SK-N-SH (cell line): Measurements from ENCODE around the gene ADGRE3. TPM values are rescaled to one million over a fixed set of nuclear protein-coding genes. Genes with fewer than 3 reads are reported as not detected.
A peak's percentile ranks its signal among the peaks of the same experiment; 100 is the strongest.

Experiments
- CTCF ChIA-PET: fragments of 300-600, 350-600 bp; formaldehyde crosslinking; extraction: SDS; loops from one replicate; lab custom pipeline; 2021; lab: Yijun Ruan, JAX
- POLR2A ChIA-PET: fragments of 350-600 bp; sonication (Branson Sonifier 250); formaldehyde crosslinking; extraction: SDS; loops from one replicate; lab custom pipeline; 2020; ENCODE audit warnings: antibody characterized with exemption, inconsistent platforms; lab: Yijun Ruan, JAX
- DNase-seq: peaks from one replicate; pipeline ENCODE4 v3.0.0; 2012
- H2AFZ ChIP-seq: fragments of 200-600 bp; sonication (generic); 2 replicates; pipeline ENCODE4 v1.8.1; 2016; ENCODE audit warnings: antibody characterized with exemption, mild to moderate bottlenecking, low read depth
- H3F3A ChIP-seq: fragments of 200-600 bp; sonication (generic); replicated peaks from 2 replicates; pipeline ENCODE3; 2016; ENCODE audit warnings: antibody characterized with exemption, mild to moderate bottlenecking; ENCODE audit not compliant: insufficient read depth
- H3K27ac ChIP-seq, 2 experiments: fragments of 200-500 bp in 1 of 2; fragments of 200-600 bp in 1 of 2; sonication (Bioruptor generic) in 1 of 2; sonication (generic), shearing (Covaris generic) in 1 of 2; 2 replicates each; pipeline versions ENCODE4 v1.5.1 to v1.6.1; 2014 to 2016; ENCODE audit warnings: low read depth in 2 of 2, inconsistent platforms in 1 of 2, low read length in 1 of 2, mild to moderate bottlenecking in 1 of 2, mixed read lengths in 1 of 2
- H3K27me3 ChIP-seq: fragments of 200-600 bp; sonication (generic), shearing (Covaris generic); 2 replicates; pipeline ENCODE4 v1.6.1; 2016; ENCODE audit warnings: mixed run types; ENCODE audit not compliant: insufficient read depth
- H3K36me3 ChIP-seq, 2 experiments: fragments of 200-500 bp in 1 of 2; fragments of 200-600 bp in 1 of 2; sonication (Bioruptor generic) in 1 of 2; sonication (generic) in 1 of 2; replicated peaks in 1 of 2; 2 replicates each; pipeline versions ENCODE3 to v1.5.1; 2014 to 2016; ENCODE audit warnings: low read length in 1 of 2, mild to moderate bottlenecking in 1 of 2; ENCODE audit not compliant: insufficient read depth in 2 of 2, control insufficient read depth in 1 of 2
- H3K4me1 ChIP-seq, 2 experiments: fragments of 200-500 bp in 1 of 2; fragments of 200-600 bp in 1 of 2; sonication (Bioruptor generic) in 1 of 2; sonication (generic), shearing (Covaris generic) in 1 of 2; 2 replicates each; pipeline versions ENCODE4 v1.5.1 to v1.6.1; 2014 to 2016; ENCODE audit warnings: low read depth in 1 of 2, low read length in 1 of 2, mixed run types in 1 of 2; ENCODE audit not compliant: insufficient read depth in 2 of 2, control insufficient read depth in 1 of 2
- H3K4me2 ChIP-seq: fragments of 200-600 bp; sonication (generic), shearing (Covaris generic); 2 replicates; pipeline ENCODE4 v1.6.1; 2017; ENCODE audit warnings: mixed run types
- H3K4me3 ChIP-seq, 2 experiments: fragments of 200-500 bp in 1 of 2; fragments of 200-600 bp in 1 of 2; sonication (Bioruptor generic) in 1 of 2; sonication (generic), shearing (Covaris generic) in 1 of 2; 2 replicates each; pipeline versions ENCODE4 v1.5.1 to v1.8.1; 2014 to 2016; ENCODE audit warnings: low read depth in 2 of 2, inconsistent platforms in 1 of 2, low read length in 1 of 2, mild to moderate bottlenecking in 1 of 2, mixed read lengths in 1 of 2, moderate library complexity in 1 of 2
- H3K79me2 ChIP-seq: fragments of 200-600 bp; sonication (generic); 2 replicates; pipeline ENCODE4 v1.8.1; 2017; ENCODE audit warnings: mild to moderate bottlenecking; ENCODE audit not compliant: insufficient read depth
- H3K9ac ChIP-seq: fragments of 200-600 bp; sonication (generic); 2 replicates; pipeline ENCODE4 v1.6.1; 2017; ENCODE audit warnings: mixed run types
- H3K9me2 ChIP-seq: fragments of 200-600 bp; sonication (generic); 2 replicates; pipeline ENCODE4 v1.6.1; 2017; ENCODE audit warnings: mixed run types
- H3K9me3 ChIP-seq: fragments of 200-600 bp; sonication (generic); 2 replicates; pipeline ENCODE4 v1.6.1; 2017; ENCODE audit warnings: mixed run types, mild to moderate bottlenecking, moderate library complexity
- H4K20me1 ChIP-seq: fragments of 200-600 bp; sonication (generic); 2 replicates; pipeline ENCODE4 v1.6.1; 2017; ENCODE audit warnings: mild to moderate bottlenecking, mixed run types; ENCODE audit not compliant: insufficient read depth
- CTCF ChIP-seq: fragments of 200-600 bp; sonication (generic); IDR thresholded peaks from 2 replicates; pipeline ENCODE4 v1.6.1; 2017; ENCODE audit warnings: antibody characterized with exemption, mild to moderate bottlenecking, moderate library complexity
- ELF1 ChIP-seq: IDR thresholded peaks from 2 replicates; pipeline ENCODE4 v1.4.0; 2012
- FOSL2 ChIP-seq: IDR thresholded peaks from 2 replicates; pipeline ENCODE4 v1.4.0; 2012; ENCODE audit warnings: low read depth, mild to moderate bottlenecking, moderate library complexity, borderline replicate concordance
- FOXM1 ChIP-seq: IDR thresholded peaks from 2 replicates; pipeline ENCODE4 v1.4.0; 2012; ENCODE audit warnings: low read depth, mild to moderate bottlenecking
- IRF3 ChIP-seq: fragments of 150-350 bp; IDR thresholded peaks from 2 replicates; pipeline ENCODE4 v1.6.1; 2016; ENCODE audit warnings: mild to moderate bottlenecking, low read depth, low read length
- POLR2AphosphoS5 ChIP-seq: IDR thresholded peaks from 2 replicates; pipeline ENCODE4 v1.6.1; 2012; ENCODE audit warnings: low read depth, low read length
- RAD21 ChIP-seq: IDR thresholded peaks from 2 replicates; pipeline ENCODE4 v1.6.1; 2012; ENCODE audit warnings: mild to moderate bottlenecking, low read length
- RCOR1 ChIP-seq: fragments of 150-350 bp; IDR thresholded peaks from 2 replicates; pipeline ENCODE4 v1.6.1; 2017; ENCODE audit warnings: antibody characterized with exemption, low read length
- REST ChIP-seq: IDR thresholded peaks from 2 replicates; pipeline ENCODE4 v1.6.1; 2012; ENCODE audit warnings: mild to moderate bottlenecking, low read depth, low read length, moderate library complexity
- RXRA ChIP-seq: IDR thresholded peaks from 2 replicates; pipeline ENCODE4 v1.4.0; 2012; ENCODE audit warnings: low read depth, mild to moderate bottlenecking, borderline replicate concordance
- SMC3 ChIP-seq: IDR thresholded peaks from 2 replicates; pipeline ENCODE4 v1.6.1; 2012; ENCODE audit warnings: low read depth, low read length, improper control_type of control experiment
- TEAD4 ChIP-seq: IDR thresholded peaks from 2 replicates; pipeline ENCODE4 v1.4.0; 2012; ENCODE audit warnings: mild to moderate bottlenecking, borderline replicate concordance; ENCODE audit not compliant: insufficient read depth
- USF2 ChIP-seq: fragments of 150-350 bp; IDR thresholded peaks from 2 replicates; pipeline ENCODE4 v1.6.1; 2017; ENCODE audit warnings: antibody characterized with exemption, low read length, low read depth, borderline replicate concordance
- YY1 ChIP-seq: IDR thresholded peaks from 2 replicates; pipeline ENCODE4 v1.4.0; 2012; ENCODE audit warnings: low read depth, mild to moderate bottlenecking
- WGBS: methylation state at CpG from one replicate; pipeline ENCODE4 v1.1.6; 2017; ENCODE audit warnings: low lambda C conversion rate; 5-methylcytosine and 5-hydroxymethylcytosine counted together
- polyA plus RNA-seq, 3 experiments: library from polyadenylated mRNA; depleted of rRNA; stranded (reverse); fragments of >200 nt; gene quantifications; 2 replicates each; pipeline ENCODE4 v1.2.3, GENCODE V29; 2012

Gene ADGRE3
- polyA plus RNA-seq, 1 of the 3 experiments (the other 2 are of a cell fraction), result not detected

- TF ChIP-seq REST, result 0 out of 2 replicates have a peak, but pooled peaks have one; percentile 7
Observed at GRCh38 chr19:14689598-14690503, 15.2 kb upstream of the ADGRE3 start, which contains the start of gene ZNF333 (continued).

- ChIA-PET CTCF (interaction anchor here (0.9 to 10.2 kb wide), 11 partner anchors 10 to 153 kb away, joined by 3 to 123 read pairs (median 4); partner anchors contain the start of genes ADGRE3 and NDUFB7), POLR2A (interaction anchor here (0.6 kb wide), 1 partner anchor 325 kb away, joined by 3 read pairs; no protein-coding TSS in a partner anchor)
- Histone ChIP-seq H3K4me3 (no peak overlapping the region), H2AFZ (no peak overlapping the region), H3K36me3 (no peaks in the 10 kb centered on the region), H3K27ac (no peak overlapping the region), H3K27me3 (peaks cover 14% of the 10 kb centered on the region; the same call in 1 of the 2 replicates), H3K9ac (no peak overlapping the region), H3K9me3 (no peaks in the 10 kb centered on the region), H3K4me1 (peaks cover 0 to 7% of the 10 kb centered on the region in 2 experiments; a peak in 3 of 4 replicates), H3K4me2 (no peak overlapping the region), H3F3A (peaks cover 16% of the 10 kb centered on the region), H4K20me1 (no peaks in the 10 kb centered on the region), H3K9me2 (no peaks in the 10 kb centered on the region), H3K79me2 (peaks cover 13% of the 10 kb centered on the region)
- WGBS, result 2% methylated on average over 3 of the region's 3 CpGs
- TF ChIP-seq CTCF (peak; percentile 57), USF2 (no peak), FOXM1 (no peak), POLR2AphosphoS5 (no peak), YY1 (no peak), SMC3 (0 out of 2 replicates have a peak, but pooled peaks have one; percentile 30), IRF3 (no peak), RAD21 (peak; percentile 44; the same call in 1 of the 2 replicates), TEAD4 (no peak), ELF1 (no peak), RXRA (no peak), RCOR1 (no peak), FOSL2 (no peak)
- no peak for DNase-seq
Observed at GRCh38 chr19:14686411-14686810, 11.8 kb upstream of the ADGRE3 start.
